ENCODE measurements around the gene MRPL30.
A peak's percentile ranks its signal among the peaks of the same experiment; 100 is the strongest.

DNA sequence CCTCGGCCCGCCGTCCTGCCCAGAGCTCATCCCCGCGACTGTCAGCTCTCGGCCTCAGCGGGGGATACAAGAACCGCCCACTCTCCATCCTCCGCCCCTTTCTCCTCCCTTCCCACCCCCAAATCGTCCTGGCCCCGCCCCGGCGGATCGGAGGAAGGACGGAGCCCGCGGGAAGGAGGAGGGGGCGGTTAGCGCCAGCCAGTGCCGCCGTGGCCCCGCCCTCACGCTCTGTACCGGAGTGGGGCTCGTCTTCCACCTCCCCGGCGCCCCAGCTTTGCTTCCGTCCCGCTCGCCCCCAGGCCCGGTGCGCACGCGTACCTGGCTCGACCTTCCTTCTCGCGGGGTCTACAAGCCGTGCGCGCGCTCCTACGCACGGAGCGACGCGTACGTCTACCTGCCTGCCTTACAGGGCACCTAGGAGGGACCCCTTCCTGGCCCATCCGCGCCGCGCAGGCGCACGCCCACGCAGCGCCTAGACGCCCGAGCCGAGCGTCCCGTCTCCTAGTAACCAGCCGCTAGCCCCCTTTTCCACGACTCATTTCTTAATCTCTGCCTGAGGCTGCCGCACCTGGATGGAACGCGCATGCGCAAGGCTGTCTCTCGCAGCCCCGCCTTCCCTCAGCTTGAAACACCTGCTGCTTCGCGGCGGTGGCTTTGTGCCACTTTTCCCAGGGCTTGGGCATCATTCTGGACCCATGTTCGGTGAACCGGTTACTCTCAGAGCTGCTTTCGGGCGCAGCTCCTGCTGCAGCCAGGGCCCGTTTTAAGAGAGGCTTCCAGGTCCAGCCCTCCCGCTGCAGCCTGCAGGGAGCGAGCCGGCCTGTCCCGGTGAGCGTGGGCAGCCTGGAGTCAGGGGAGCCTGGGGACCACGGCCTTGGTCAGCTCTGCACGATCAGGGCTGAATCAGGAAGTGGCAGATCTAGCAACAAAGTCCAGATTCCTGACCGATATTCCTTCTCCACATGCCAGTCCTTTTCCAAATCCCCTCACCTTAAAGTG lies 39.6 kb upstream of the MRPL30 start, which contains the start of gene C2orf15:
- peak in 1 of 3 donors; percentile 91 for TF ChIP-seq POLR2A (IDR thresholded peaks at IDR 0.05)
- TF ChIP-seq, protein P1, sequence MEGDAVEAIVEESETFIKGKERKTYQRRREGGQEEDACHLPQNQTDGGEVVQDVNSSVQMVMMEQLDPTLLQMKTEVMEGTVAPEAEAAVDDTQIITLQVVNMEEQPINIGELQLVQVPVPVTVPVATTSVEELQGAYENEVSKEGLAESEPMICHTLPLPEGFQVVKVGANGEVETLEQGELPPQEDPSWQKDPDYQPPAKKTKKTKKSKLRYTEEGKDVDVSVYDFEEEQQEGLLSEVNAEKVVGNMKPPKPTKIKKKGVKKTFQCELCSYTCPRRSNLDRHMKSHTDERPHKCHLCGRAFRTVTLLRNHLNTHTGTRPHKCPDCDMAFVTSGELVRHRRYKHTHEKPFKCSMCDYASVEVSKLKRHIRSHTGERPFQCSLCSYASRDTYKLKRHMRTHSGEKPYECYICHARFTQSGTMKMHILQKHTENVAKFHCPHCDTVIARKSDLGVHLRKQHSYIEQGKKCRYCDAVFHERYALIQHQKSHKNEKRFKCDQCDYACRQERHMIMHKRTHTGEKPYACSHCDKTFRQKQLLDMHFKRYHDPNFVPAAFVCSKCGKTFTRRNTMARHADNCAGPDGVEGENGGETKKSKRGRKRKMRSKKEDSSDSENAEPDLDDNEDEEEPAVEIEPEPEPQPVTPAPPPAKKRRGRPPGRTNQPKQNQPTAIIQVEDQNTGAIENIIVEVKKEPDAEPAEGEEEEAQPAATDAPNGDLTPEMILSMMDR (IDR thresholded peaks at IDR 0.05 in 8 of 11, conservative IDR thresholded peaks at IDR 0.05 in 3 of 11), result peak in 2 of 11 experiments; percentile 15 to 42
- peak; percentile 92 to 97 (median 93) for TF ChIP-seq POLR2AphosphoS5 (IDR thresholded peaks at IDR 0.05)
